Mucosa of descending colon (tissue), 3 donors: Measurements from ENCODE around the gene TMF1. TPM values are rescaled to one million over a fixed set of nuclear protein-coding genes. Genes with fewer than 3 reads are reported as not detected.

Experiments
- ATAC-seq: fragments of 200-7000 bp; cut with Tn5 transposase; one replicate; pipeline ENCODE4 v1.9.1; 2020; ENCODE audit warnings: mild to moderate bottlenecking, moderate library complexity
- DNase-seq, 3 donors: peaks; one replicate each; pipeline ENCODE4 v3.0.0-alpha.2; 2020
- H3K36me3 ChIP-seq: fragments of 200-600 bp; one replicate; pipeline ENCODE4 v1.8.0; 2021; ENCODE audit warnings: low read depth, mild to moderate bottlenecking
- H3K4me1 ChIP-seq: fragments of 200-600 bp; one replicate; pipeline ENCODE4 v1.8.0; 2021; ENCODE audit warnings: low read depth, mild to moderate bottlenecking
- H3K4me3 ChIP-seq: fragments of 200-600 bp; one replicate; pipeline ENCODE4 v1.8.0; 2021; ENCODE audit warnings: mild to moderate bottlenecking
- H3K9me3 ChIP-seq: fragments of 200-600 bp; one replicate; pipeline ENCODE4 v1.8.0; 2021; ENCODE audit warnings: mild to moderate bottlenecking
- CTCF ChIP-seq: fragments of 200-600 bp; IDR thresholded peaks from one replicate; pipeline ENCODE4 v1.8.0; 2022; ENCODE audit warnings: antibody characterized with exemption, mild to moderate bottlenecking
- intact Hi-C, 2 donors: fragments of 100-400 bp; cut with DNase I in 1 of 2; cut with micrococcal nuclease in 1 of 2; formaldehyde crosslinking; loops; one replicate each; pipeline versions ENCODE4 v1.11.0 to v1.11.1; 2022; cut with DNase I, micrococcal nuclease
- total RNA-seq, 3 donors: library from RNA; stranded (reverse); fragmentation: NEBNext Ultra II Directional in 2 of 3; extraction: Animal tissue kit (Norgen Biotek cat#: 25700) in 2 of 3; gene quantifications; one replicate each; pipeline versions ENCODE4 v1.2.1 to v1.2.4, GENCODE V29; 2021 to 2023
- donor health status: DM: no; HTN: no; CAD: no; lungs with moderate emphysema.
- donor health status: DM: no; HTN: no; CAD: no.
- donor health status: DM: no; HTN: yes; CAD: no.

TMF1 gene
- total RNA-seq, 3 donors from 2014 or later, result 40.3 to 43.9 (median 43.4) TPM

GRCh38 chr3:69009559-69010410 is 42.3 kb downstream of the TMF1 start:
- Histone ChIP-seq H3K36me3 (no peaks in the 10 kb centered on the region), H3K4me1 (peaks cover 12% of the 10 kb centered on the region), H3K4me3 (no peak overlapping the region), H3K9me3 (no peaks in the 10 kb centered on the region)
- DNase-seq (no peak), ATAC-seq (no peak)
- TF ChIP-seq CTCF, result no peak
- intact Hi-C loops, result no loop called here

- ATAC-seq (no peak), DNase-seq (no peak)
- TF ChIP-seq CTCF, result no peak
- Histone ChIP-seq H3K4me3 (no peak overlapping the region), H3K36me3 (no peaks in the 10 kb centered on the region), H3K4me1 (peaks cover 7% of the 10 kb centered on the region), H3K9me3 (no peaks in the 10 kb centered on the region)
- intact Hi-C loops, result no loop called here
These were observed 43.2 kb downstream of the TMF1 start for GRCh38 chr3:69008980-69009379.

GRCh38 chr3:69005791-69006482 is 46.2 kb downstream of the TMF1 start:
- intact Hi-C loops, result no loop called here
- DNase-seq, result no peak
- Histone ChIP-seq H3K9me3 (no peaks in the 10 kb centered on the region), H3K4me3 (no peak overlapping the region), H3K4me1 (no peaks in the 10 kb centered on the region), H3K36me3 (no peaks in the 10 kb centered on the region)
- ATAC-seq, result no peak
- TF ChIP-seq CTCF, result no peak

GRCh38 chr3:69005071-69005790 is 46.9 kb downstream of the TMF1 start:
- H3K4me3 ChIP-seq, result no peak overlapping the region
- H3K4me1 ChIP-seq, result no peaks in the 10 kb centered on the region
- TF ChIP-seq CTCF, result no peak
- no peaks in the 10 kb centered on the region for H3K36me3 ChIP-seq
- H3K9me3 ChIP-seq, result no peaks in the 10 kb centered on the region
- no peak for DNase-seq
- ATAC-seq, result no peak
- intact Hi-C loops, result no loop called here

GRCh38 chr3:69004138-69004537 is 48.0 kb downstream of the TMF1 start:
- no peak overlapping the region for H3K4me3 ChIP-seq
- DNase-seq, result no peak
- TF ChIP-seq CTCF, result no peak
- no peak for ATAC-seq
- intact Hi-C loops, result no loop called here
- no peaks in the 10 kb centered on the region for H3K36me3 ChIP-seq
- no peaks in the 10 kb centered on the region for H3K9me3 ChIP-seq
- H3K4me1 ChIP-seq, result no peaks in the 10 kb centered on the region
